ENCODE measurements around the gene DNAAF9. TPM values are rescaled to one million over a fixed set of nuclear protein-coding genes. Genes with fewer than 3 reads are reported as not detected.

The DNAAF9 gene
- total RNA-seq, 4 donors from 2014 or later, result 6.9 to 14.5 (median 8.9) TPM

DNA sequence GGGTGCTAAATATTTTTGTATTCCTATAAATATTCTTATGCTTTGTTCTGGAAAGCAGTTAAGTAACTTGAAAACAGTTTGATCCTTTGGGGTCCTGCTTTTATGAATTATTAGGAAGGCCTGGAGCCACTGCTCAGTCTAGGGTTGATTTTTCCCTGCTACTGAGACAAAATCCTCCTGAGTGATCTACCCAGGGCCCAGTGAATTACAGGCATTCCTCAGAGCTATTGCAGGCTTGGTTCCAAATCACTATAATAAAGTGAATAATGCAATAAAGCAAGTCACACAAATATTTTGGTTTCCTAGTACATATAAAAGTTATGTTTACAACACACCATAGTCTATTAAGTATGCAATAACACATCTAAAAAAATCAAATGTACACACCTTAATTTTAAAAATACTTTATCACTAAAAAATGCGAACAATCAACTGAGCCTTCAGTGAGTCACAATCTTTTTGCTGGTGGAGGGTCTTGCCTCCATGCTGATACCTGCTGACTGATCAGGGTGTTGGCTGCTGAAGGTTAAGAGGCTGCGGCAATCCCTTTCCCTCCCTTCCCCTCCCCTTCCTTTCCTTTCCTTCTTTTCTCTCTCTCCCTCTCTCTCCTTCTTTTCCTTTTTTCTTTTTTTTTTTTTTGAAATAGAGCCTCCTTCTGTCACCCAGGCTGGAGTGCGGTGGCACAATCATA, 43.0 kb downstream of the DNAAF9 start:
- H3K4me3 ChIP-seq, result no peak overlapping the region
- 94 to 98% methylated on average over 2 to 3 of the region's 3 CpGs for WGBS, 2 donors
- TF ChIP-seq POLR2A (IDR thresholded peaks at IDR 0.05), result no peak
- TF ChIP-seq CTCF (IDR thresholded peaks at IDR 0.05), result no peak
- H3K4me1 ChIP-seq, result no peaks in the 10 kb centered on the region
- H3K27me3 ChIP-seq, result no peaks in the 10 kb centered on the region
- no peak overlapping the region for H3K27ac ChIP-seq
- DNase-seq, result no peak
- H3K9me3 ChIP-seq, result no peaks in the 10 kb centered on the region
- intact Hi-C loops (cut with DNase I), result no loop called here
- H3K36me3 ChIP-seq, result peaks cover 0 to 84% (median 6%) of the 10 kb centered on the region in 3 donors

DNA sequence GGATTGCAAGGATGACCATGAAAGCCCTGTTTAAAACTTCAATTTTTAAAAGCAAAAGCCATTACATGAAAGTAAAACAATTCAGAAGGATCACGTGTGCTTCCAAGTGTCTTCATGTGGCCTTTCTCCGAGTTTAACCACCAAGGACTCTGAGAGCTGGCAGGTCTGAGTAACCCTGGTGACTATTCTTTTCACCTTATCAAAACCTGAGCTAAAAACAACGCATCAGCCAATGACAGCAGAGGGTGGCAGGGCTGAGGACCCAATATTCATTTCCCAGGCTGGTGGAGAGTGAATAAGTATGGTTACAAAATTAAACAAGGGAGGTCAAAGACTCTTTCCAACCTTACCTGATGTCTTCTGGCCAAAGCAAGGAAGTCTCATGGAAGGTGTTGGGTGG, 46.7 kb downstream of the DNAAF9 start:
- 88 to 94% methylated on average over 3 of the region's 3 CpGs for WGBS, 2 donors
- H3K4me3 ChIP-seq, result no peak overlapping the region
- TF ChIP-seq CTCF (IDR thresholded peaks at IDR 0.05) (no peak), POLR2A (IDR thresholded peaks at IDR 0.05) (no peak)
- no peaks in the 10 kb centered on the region for H3K9me3 ChIP-seq
- H3K36me3 ChIP-seq, result peaks cover 0 to 75% (median 6%) of the 10 kb centered on the region in 3 donors
- H3K27ac ChIP-seq, result no peak overlapping the region
- H3K4me1 ChIP-seq, result no peaks in the 10 kb centered on the region
- no peaks in the 10 kb centered on the region for H3K27me3 ChIP-seq
- no peak for DNase-seq
- intact Hi-C loops (cut with DNase I), result no loop called here

GRCh38 chr20:3358676-3359340, 48.7 kb downstream of the DNAAF9 start:
- WGBS, 2 donors, result 88 to 95% methylated on average over 5 of the region's 5 CpGs
- Histone ChIP-seq H3K9me3 (no peaks in the 10 kb centered on the region), H3K4me3 (no peak overlapping the region), H3K27ac (no peak overlapping the region), H3K36me3 (peaks cover 0 to 75% (median 6%) of the 10 kb centered on the region in 3 donors), H3K27me3 (no peaks in the 10 kb centered on the region), H3K4me1 (no peaks in the 10 kb centered on the region)
- no peak for DNase-seq
- TF ChIP-seq POLR2A (IDR thresholded peaks at IDR 0.05) (no peak), CTCF (IDR thresholded peaks at IDR 0.05) (no peak)
- intact Hi-C loops (cut with DNase I), result no loop called here

Small RNA genes within 50 kb of the gene (small RNA-seq; reads per million reads assigned to genes)
- gene RF00012 (0 reads per million in 4 donors), gene RNU6-1019P (0 reads per million in 4 donors)

Other genes starting within 250 kb of the DNAAF9 start
- 10 to 100 TPM; 13.4 to 19.8 (median 16.5) TPM for gene FASTKD5, start 247.8 kb downstream of the DNAAF9 start, total RNA-seq
- gene UBOX5, start 247.8 kb downstream of the DNAAF9 start, total RNA-seq, result 1 to 10 TPM; 3.0 to 5.1 (median 3.5) TPM
- 1 to 10 TPM; 1.1 to 6.3 (median 4.4) TPM for gene LZTS3, start 234.1 kb downstream of the DNAAF9 start, total RNA-seq
- 10 to 100 TPM; 59.2 to 71.7 (median 66.4) TPM for gene DDRGK1, start 203.0 kb downstream of the DNAAF9 start, total RNA-seq
- 10 to 100 TPM; 47.1 to 54.5 (median 48.7) TPM for gene ITPA, start 198.2 kb downstream of the DNAAF9 start, total RNA-seq
- 10 to 100 TPM in 3 of 4 donors, 1 to 10 TPM in 1; 7.2 to 24.7 (median 17.7) TPM for gene SLC4A11, start 168.5 kb downstream of the DNAAF9 start, total RNA-seq
- gene ATRN, start 63.3 kb upstream of the DNAAF9 start, total RNA-seq, result 10 to 100 TPM; 15.4 to 23.1 (median 21.4) TPM

Data from esophagus squamous epithelium (tissue), 5 donors.